OCI-LY3 (cell line): ENCODE data around the gene WNT11.

Experiments
- EZH2phosphoT487 ChIP-seq: fragments of 200-600 bp; shearing (Covaris generic); IDR thresholded peaks from 2 replicates; pipeline ENCODE4 v1.6.1; 2018; ENCODE audit warnings: antibody characterized with exemption, mixed run types, low read depth
- TF ChIP-seq, protein P1 (sequence below): fragments of 200-600, 300-600 bp; sonication (generic); IDR thresholded peaks from 2 replicates; pipeline ENCODE4 v1.5.1; 2014; ENCODE audit warnings: antibody characterized with exemption, low read length, low read depth

DNA sequence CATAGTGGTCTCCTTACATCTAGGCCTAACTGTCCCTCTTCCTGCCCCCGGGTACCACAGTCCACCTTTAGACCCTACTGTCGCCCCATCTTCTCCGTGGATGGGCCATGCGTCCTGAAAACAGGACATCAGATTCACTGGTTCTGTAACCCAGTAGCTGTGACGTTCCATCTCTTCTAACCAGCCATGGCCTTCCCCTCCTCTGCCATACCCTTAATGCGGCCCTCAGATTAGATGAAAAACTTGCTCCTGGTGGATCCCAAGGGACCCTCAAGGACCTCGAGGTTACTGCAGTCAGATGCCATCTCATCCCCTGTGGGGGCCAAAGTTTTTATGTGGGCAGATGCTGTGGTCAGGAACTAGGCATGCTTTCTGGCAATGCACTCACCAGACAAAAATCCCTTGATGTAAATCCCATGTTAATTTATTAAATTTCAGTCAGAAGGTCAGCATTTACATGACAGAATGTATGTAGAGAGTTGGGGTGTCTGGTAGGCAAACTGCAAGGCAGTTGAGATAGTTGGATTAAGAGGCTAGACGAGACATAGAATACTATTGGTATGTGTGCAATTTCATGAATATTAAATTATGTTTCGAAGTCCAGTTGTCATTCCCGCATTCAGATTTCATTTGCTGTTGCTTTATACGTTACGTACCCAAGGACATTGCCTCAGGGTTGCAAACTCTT lies 64.3 kb downstream of the WNT11 start:
- TF ChIP-seq, protein P1, sequence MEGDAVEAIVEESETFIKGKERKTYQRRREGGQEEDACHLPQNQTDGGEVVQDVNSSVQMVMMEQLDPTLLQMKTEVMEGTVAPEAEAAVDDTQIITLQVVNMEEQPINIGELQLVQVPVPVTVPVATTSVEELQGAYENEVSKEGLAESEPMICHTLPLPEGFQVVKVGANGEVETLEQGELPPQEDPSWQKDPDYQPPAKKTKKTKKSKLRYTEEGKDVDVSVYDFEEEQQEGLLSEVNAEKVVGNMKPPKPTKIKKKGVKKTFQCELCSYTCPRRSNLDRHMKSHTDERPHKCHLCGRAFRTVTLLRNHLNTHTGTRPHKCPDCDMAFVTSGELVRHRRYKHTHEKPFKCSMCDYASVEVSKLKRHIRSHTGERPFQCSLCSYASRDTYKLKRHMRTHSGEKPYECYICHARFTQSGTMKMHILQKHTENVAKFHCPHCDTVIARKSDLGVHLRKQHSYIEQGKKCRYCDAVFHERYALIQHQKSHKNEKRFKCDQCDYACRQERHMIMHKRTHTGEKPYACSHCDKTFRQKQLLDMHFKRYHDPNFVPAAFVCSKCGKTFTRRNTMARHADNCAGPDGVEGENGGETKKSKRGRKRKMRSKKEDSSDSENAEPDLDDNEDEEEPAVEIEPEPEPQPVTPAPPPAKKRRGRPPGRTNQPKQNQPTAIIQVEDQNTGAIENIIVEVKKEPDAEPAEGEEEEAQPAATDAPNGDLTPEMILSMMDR: no peak
- TF ChIP-seq EZH2phosphoT487: no peak
